Peyer's patch (tissue), 4 donors: Measurements from ENCODE around the gene CARMIL1. TPM values are rescaled to one million over a fixed set of nuclear protein-coding genes. Genes with fewer than 3 reads are reported as not detected.

ENCODE experiments used
- DNase-seq, 3 donors: peaks; one replicate each; pipeline ENCODE4 v3.0.0-alpha.2; 2017 to 2019
- H3K27ac ChIP-seq, 4 donors: fragments of 200-600 bp; sonication (generic); one replicate each; pipeline ENCODE4 v1.5.1; 2016 to 2019
- H3K27me3 ChIP-seq, 2 donors: fragments of 200-600 bp; sonication (generic); one replicate each; pipeline ENCODE4 v1.5.1; 2019
- H3K36me3 ChIP-seq, 3 donors: fragments of 200-600 bp; sonication (generic); one replicate each; pipeline ENCODE4 v1.5.1; 2016 to 2019
- H3K4me1 ChIP-seq, 4 donors: fragments of 200-600 bp; sonication (generic); one replicate each; pipeline ENCODE4 v1.5.1; 2016 to 2019
- H3K4me3 ChIP-seq, 4 donors: fragments of 200-600 bp; sonication (generic); 1 replicate in 3 of 4; 2 replicates in 1 of 4; pipeline ENCODE4 v1.5.1; 2016 to 2019; ENCODE audit warnings: mild to moderate bottlenecking in 1 of 4
- H3K9me3 ChIP-seq, 4 donors: fragments of 200-600 bp; sonication (generic); one replicate each; pipeline ENCODE4 v1.5.1; 2016 to 2019; ENCODE audit warnings: mild to moderate bottlenecking in 1 of 4
- CTCF ChIP-seq, 6 experiments: fragments of 450-650 bp in 4 of 6; fragments of 200-600 bp in 2 of 6; sonication (generic) in 1 of 6; IDR thresholded peaks; one replicate each; pipeline ENCODE4 v1.5.1; 2017 to 2019; ENCODE audit warnings: antibody characterized with exemption in 6 of 6, mild to moderate bottlenecking in 3 of 6, moderate library complexity in 1 of 6
- POLR2A ChIP-seq, 2 donors: fragments of 450-650 bp; IDR thresholded peaks; one replicate each; pipeline ENCODE4 v1.5.1; 2017; ENCODE audit warnings: antibody characterized with exemption in 2 of 2, mild to moderate bottlenecking in 2 of 2, moderate library complexity in 2 of 2
- total RNA-seq, 4 donors: library from RNA; depleted of rRNA; stranded (reverse); fragments of >200 nt; gene quantifications; one replicate each; pipeline ENCODE4 v1.1.0, GENCODE V29; 2016

CARMIL1 gene
- total RNA-seq, 4 donors from 2014 or later = 75.1 to 107 (median 85.7) TPM

GRCh38 chr6:25397406-25397805 lies 118.2 kb downstream of the CARMIL1 start:
- no peak overlapping the region for H3K4me3 ChIP-seq
- no peaks in the 10 kb centered on the region for H3K36me3 ChIP-seq
- H3K9me3 ChIP-seq = no peaks in the 10 kb centered on the region
- TF ChIP-seq POLR2A (IDR thresholded peaks at IDR 0.05) (no peak), CTCF (IDR thresholded peaks at IDR 0.05) (no peak)
- no peak overlapping the region for H3K27ac ChIP-seq
- DNase-seq = no peak
- H3K27me3 ChIP-seq = no peaks in the 10 kb centered on the region
- peaks cover 0 to 6% (median 0%) of the 10 kb centered on the region in 4 donors for H3K4me1 ChIP-seq

- H3K27ac ChIP-seq = no peak overlapping the region
- peaks cover 0 to 14% (median 6%) of the 10 kb centered on the region in 4 donors for H3K4me1 ChIP-seq
- H3K27me3 ChIP-seq = no peaks in the 10 kb centered on the region
- TF ChIP-seq CTCF (IDR thresholded peaks at IDR 0.05) (no peak), POLR2A (IDR thresholded peaks at IDR 0.05) (no peak)
- H3K9me3 ChIP-seq = no peaks in the 10 kb centered on the region
- no peak overlapping the region for H3K4me3 ChIP-seq
- H3K36me3 ChIP-seq = no peaks in the 10 kb centered on the region
- DNase-seq = no peak
These were observed 120.7 kb downstream of the CARMIL1 start for GRCh38 chr6:25399885-25400284.

- Histone ChIP-seq H3K9me3 (no peaks in the 10 kb centered on the region), H3K27me3 (no peaks in the 10 kb centered on the region), H3K4me3 (no peak overlapping the region), H3K4me1 (peaks cover 0 to 29% (median 11%) of the 10 kb centered on the region in 4 donors), H3K36me3 (no peaks in the 10 kb centered on the region), H3K27ac (no peak overlapping the region)
- TF ChIP-seq CTCF (IDR thresholded peaks at IDR 0.05) = no peak
- TF ChIP-seq POLR2A (IDR thresholded peaks at IDR 0.05) = no peak
- DNase-seq = no peak
These were observed 122.5 kb downstream of the CARMIL1 start for GRCh38 chr6:25401711-25402110.

- Histone ChIP-seq H3K27me3 (no peaks in the 10 kb centered on the region), H3K4me3 (no peak overlapping the region), H3K9me3 (no peaks in the 10 kb centered on the region), H3K36me3 (no peaks in the 10 kb centered on the region), H3K4me1 (peaks cover 0 to 29% (median 11%) of the 10 kb centered on the region in 4 donors), H3K27ac (no peak overlapping the region)
- DNase-seq = no peak
- TF ChIP-seq POLR2A (IDR thresholded peaks at IDR 0.05) (no peak), CTCF (IDR thresholded peaks at IDR 0.05) (no peak)
These were observed 123.0 kb downstream of the CARMIL1 start for GRCh38 chr6:25402125-25402524.

GRCh38 chr6:25403150-25403549 lies 124.0 kb downstream of the CARMIL1 start:
- DNase-seq = no peak
- Histone ChIP-seq H3K27me3 (no peaks in the 10 kb centered on the region), H3K9me3 (no peaks in the 10 kb centered on the region), H3K4me1 (peaks cover 0 to 29% (median 11%) of the 10 kb centered on the region in 4 donors), H3K4me3 (no peak overlapping the region), H3K27ac (no peak overlapping the region), H3K36me3 (no peaks in the 10 kb centered on the region)
- TF ChIP-seq CTCF (IDR thresholded peaks at IDR 0.05) = no peak
- TF ChIP-seq POLR2A (IDR thresholded peaks at IDR 0.05) = no peak

GRCh38 chr6:25404091-25404490 lies 124.9 kb downstream of the CARMIL1 start:
- DNase-seq = no peak
- TF ChIP-seq CTCF (IDR thresholded peaks at IDR 0.05) = no peak
- no peak for TF ChIP-seq POLR2A (IDR thresholded peaks at IDR 0.05)
- Histone ChIP-seq H3K27me3 (no peaks in the 10 kb centered on the region), H3K9me3 (no peaks in the 10 kb centered on the region), H3K36me3 (no peaks in the 10 kb centered on the region), H3K4me3 (peak overlapping the region in 1 of 4 donors; percentile 27), H3K27ac (peak overlapping the region; percentile 41 to 78 (median 54)), H3K4me1 (peaks cover 0 to 24% (median 11%) of the 10 kb centered on the region in 4 donors)
